OCI-LY1 (cell line): ENCODE results near the gene LAMP1.

ENCODE experiments used
- CTCF ChIP-seq: fragments of 200-600 bp; sonication (generic), shearing (Covaris generic); IDR thresholded peaks from 2 replicates; pipeline ENCODE4 v1.5.1; 2017; ENCODE audit warnings: mild to moderate bottlenecking, antibody characterized with exemption, low read length, moderate library complexity, mixed read lengths
- EZH2 ChIP-seq: fragments of 200-600 bp; sonication (generic), shearing (Covaris generic); IDR thresholded peaks from 2 replicates; pipeline ENCODE4 v1.8.0; 2017; ENCODE audit warnings: borderline replicate concordance, mixed run types, mild to moderate bottlenecking, antibody characterized with exemption, low read length, moderate library complexity, mixed read lengths

DNA sequence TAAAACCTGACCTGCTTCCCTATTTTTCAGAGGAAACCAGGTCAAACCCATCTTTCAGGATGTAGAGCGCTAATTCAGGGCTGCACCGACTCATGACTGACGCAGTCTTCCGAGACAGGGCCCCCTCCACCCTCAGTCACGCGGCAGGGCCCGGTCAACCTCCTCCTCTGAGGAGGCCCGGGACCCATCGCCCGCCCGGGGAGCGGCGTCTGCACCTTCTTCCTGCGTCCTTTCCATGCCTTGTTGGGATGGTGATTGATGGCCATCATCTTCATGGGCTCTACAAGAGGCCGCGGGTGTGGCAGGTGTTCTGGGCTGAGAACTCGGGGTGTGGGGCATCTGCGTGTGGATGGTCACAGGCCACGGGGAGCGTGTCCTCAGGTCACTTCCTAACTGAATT is 40.9 kb downstream of the LAMP1 start:
- TF ChIP-seq CTCF = no peak
- no peak for TF ChIP-seq EZH2
